OCI-LY3 (cell line): ENCODE data around the gene C12orf50.

Experiments used
- H2AFZ ChIP-seq: fragments of 200-600, 300-600 bp; shearing (Covaris generic); 2 replicates; pipeline ENCODE4 v1.6.0; 2014; ENCODE audit warnings: antibody characterized with exemption, low read depth, low read length
- H3K27ac ChIP-seq: fragments of 200-600, 300-600 bp; sonication (generic); 2 replicates; pipeline ENCODE4 v1.5.1; 2014; ENCODE audit warnings: mild to moderate bottlenecking, low read length, moderate library complexity, mixed read lengths
- H3K27me3 ChIP-seq: fragments of 200-600, 300-600 bp; sonication (generic); 2 replicates; pipeline ENCODE4 v1.6.1; 2014; ENCODE audit warnings: low read depth, low read length, mixed read lengths
- H3K36me3 ChIP-seq: fragments of 200-600, 300-600 bp; sonication (generic); replicated peaks from 2 replicates; pipeline ENCODE3; 2014; ENCODE audit warnings: low read depth, low read length, mixed read lengths
- H3K4me1 ChIP-seq: fragments of 300-600, 200-600 bp; sonication (generic); 2 replicates; pipeline ENCODE4 v1.6.1; 2014; ENCODE audit warnings: low read length, mixed read lengths
- H3K4me2 ChIP-seq: fragments of 200-600, 300-600 bp; sonication (generic); 2 replicates; pipeline ENCODE4 v1.6.1; 2014; ENCODE audit warnings: low read length, mixed read lengths
- H3K4me3 ChIP-seq: fragments of 300-600, 200-600 bp; sonication (generic); 2 replicates; pipeline ENCODE4 v1.5.1; 2014; ENCODE audit warnings: antibody characterized with exemption, mild to moderate bottlenecking, low read length, moderate library complexity
- H3K79me2 ChIP-seq: fragments of 300-600, 200-600 bp; shearing (Covaris generic); 2 replicates; pipeline ENCODE4 v1.6.1; 2014; ENCODE audit warnings: mild to moderate bottlenecking, low read length, mixed read lengths
- H3K9ac ChIP-seq: fragments of 300-600, 200-600 bp; shearing (Covaris generic); 2 replicates; pipeline ENCODE4 v1.6.0; 2014; ENCODE audit warnings: mild to moderate bottlenecking, low read length, moderate library complexity
- H3K9me3 ChIP-seq: fragments of 200-600, 300-600 bp; shearing (Covaris generic); 2 replicates; pipeline ENCODE4 v1.6.1; 2014; ENCODE audit warnings: low read length, mixed read lengths; ENCODE audit not compliant: insufficient read depth
- H4K20me1 ChIP-seq: fragments of 200-600, 300-600 bp; sonication (generic); 2 replicates; pipeline ENCODE4 v1.6.1; 2016; ENCODE audit warnings: low read length, mixed read lengths; ENCODE audit not compliant: insufficient read depth
- EZH2phosphoT487 ChIP-seq: fragments of 200-600 bp; shearing (Covaris generic); IDR thresholded peaks from 2 replicates; pipeline ENCODE4 v1.6.1; 2018; ENCODE audit warnings: antibody characterized with exemption, mixed run types, low read depth
- TF ChIP-seq, protein P1 (sequence below): fragments of 200-600, 300-600 bp; sonication (generic); IDR thresholded peaks from 2 replicates; pipeline ENCODE4 v1.5.1; 2014; ENCODE audit warnings: antibody characterized with exemption, low read length, low read depth

Gene C12orf50

GRCh38 chr12:87982208-87982607 is 47.0 kb downstream of the C12orf50 start:
- H3K27ac ChIP-seq, result no peak overlapping the region

GRCh38 chr12:87981495-87981894 is 47.7 kb downstream of the C12orf50 start:
- peaks cover 3% of the 10 kb centered on the region; the same call in 1 of the 2 replicates for H3K4me1 ChIP-seq
- no peak overlapping the region for H2AFZ ChIP-seq
- no peak for TF ChIP-seq EZH2phosphoT487
- TF ChIP-seq, protein P1, sequence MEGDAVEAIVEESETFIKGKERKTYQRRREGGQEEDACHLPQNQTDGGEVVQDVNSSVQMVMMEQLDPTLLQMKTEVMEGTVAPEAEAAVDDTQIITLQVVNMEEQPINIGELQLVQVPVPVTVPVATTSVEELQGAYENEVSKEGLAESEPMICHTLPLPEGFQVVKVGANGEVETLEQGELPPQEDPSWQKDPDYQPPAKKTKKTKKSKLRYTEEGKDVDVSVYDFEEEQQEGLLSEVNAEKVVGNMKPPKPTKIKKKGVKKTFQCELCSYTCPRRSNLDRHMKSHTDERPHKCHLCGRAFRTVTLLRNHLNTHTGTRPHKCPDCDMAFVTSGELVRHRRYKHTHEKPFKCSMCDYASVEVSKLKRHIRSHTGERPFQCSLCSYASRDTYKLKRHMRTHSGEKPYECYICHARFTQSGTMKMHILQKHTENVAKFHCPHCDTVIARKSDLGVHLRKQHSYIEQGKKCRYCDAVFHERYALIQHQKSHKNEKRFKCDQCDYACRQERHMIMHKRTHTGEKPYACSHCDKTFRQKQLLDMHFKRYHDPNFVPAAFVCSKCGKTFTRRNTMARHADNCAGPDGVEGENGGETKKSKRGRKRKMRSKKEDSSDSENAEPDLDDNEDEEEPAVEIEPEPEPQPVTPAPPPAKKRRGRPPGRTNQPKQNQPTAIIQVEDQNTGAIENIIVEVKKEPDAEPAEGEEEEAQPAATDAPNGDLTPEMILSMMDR, result no peak

More at GRCh38 chr12:87982208-87982607, 47.0 kb downstream of the C12orf50 start:
- no peaks in the 10 kb centered on the region for H3K79me2 ChIP-seq
- no peaks in the 10 kb centered on the region for H3K36me3 ChIP-seq
- no peak for TF ChIP-seq EZH2phosphoT487
- TF ChIP-seq, protein P1, result no peak
- H4K20me1 ChIP-seq, result no peaks in the 10 kb centered on the region
- H3K27me3 ChIP-seq, result no peaks in the 10 kb centered on the region
- H3K9me3 ChIP-seq, result no peaks in the 10 kb centered on the region
- no peak overlapping the region for H3K9ac ChIP-seq
- H3K4me2 ChIP-seq, result no peak overlapping the region
- peaks cover 3% of the 10 kb centered on the region; the same call in 1 of the 2 replicates for H3K4me1 ChIP-seq
- H3K4me3 ChIP-seq, result no peak overlapping the region
- H2AFZ ChIP-seq, result no peak overlapping the region

GRCh38 chr12:87975879-87976278 is 53.3 kb downstream of the C12orf50 start:
- Histone ChIP-seq H3K27me3 (no peaks in the 10 kb centered on the region), H3K4me3 (no peak overlapping the region), H3K9ac (no peak overlapping the region), H4K20me1 (no peaks in the 10 kb centered on the region), H3K27ac (no peak overlapping the region), H3K4me2 (no peak overlapping the region), H2AFZ (no peak overlapping the region), H3K9me3 (no peaks in the 10 kb centered on the region), H3K36me3 (no peaks in the 10 kb centered on the region), H3K79me2 (no peaks in the 10 kb centered on the region), H3K4me1 (no peaks in the 10 kb centered on the region)
- TF ChIP-seq EZH2phosphoT487, result no peak
- TF ChIP-seq, protein P1, result no peak

More at GRCh38 chr12:87981495-87981894, 47.7 kb downstream of the C12orf50 start:
- no peak overlapping the region for H3K4me2 ChIP-seq
- H3K9me3 ChIP-seq, result no peaks in the 10 kb centered on the region
- H3K79me2 ChIP-seq, result no peaks in the 10 kb centered on the region
- H3K36me3 ChIP-seq, result no peaks in the 10 kb centered on the region
- no peaks in the 10 kb centered on the region for H4K20me1 ChIP-seq
- no peak overlapping the region for H3K4me3 ChIP-seq
- H3K27me3 ChIP-seq, result no peaks in the 10 kb centered on the region
- H3K9ac ChIP-seq, result no peak overlapping the region
- H3K27ac ChIP-seq, result no peak overlapping the region

DNA sequence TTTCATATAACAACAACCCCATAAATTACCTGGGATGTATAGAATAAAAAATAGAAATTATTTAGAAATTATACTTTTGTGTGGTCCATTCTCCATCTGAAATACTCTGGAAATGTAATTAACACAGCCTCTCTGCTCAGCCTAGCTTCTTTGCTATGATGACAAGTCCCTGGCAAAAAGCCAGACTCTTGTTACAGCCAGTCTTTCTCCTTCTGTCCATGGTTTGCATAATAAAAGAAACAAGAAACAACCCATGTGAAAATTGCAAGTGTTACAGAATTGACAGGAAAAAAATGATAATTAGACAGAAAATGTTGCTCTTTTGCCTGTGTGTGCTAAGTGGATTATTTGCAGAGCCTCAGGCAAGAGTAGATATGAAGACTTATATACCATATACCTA is 61.3 kb downstream of the C12orf50 start:
- no peak overlapping the region for H3K4me3 ChIP-seq
- H3K27ac ChIP-seq, result no peak overlapping the region
- H3K27me3 ChIP-seq, result no peaks in the 10 kb centered on the region
- no peaks in the 10 kb centered on the region for H3K36me3 ChIP-seq
- H3K4me1 ChIP-seq, result no peaks in the 10 kb centered on the region
- H2AFZ ChIP-seq, result no peak overlapping the region
- H3K4me2 ChIP-seq, result no peak overlapping the region
- H4K20me1 ChIP-seq, result no peaks in the 10 kb centered on the region
- TF ChIP-seq, protein P1, result no peak
- no peak for TF ChIP-seq EZH2phosphoT487
- no peaks in the 10 kb centered on the region for H3K9me3 ChIP-seq
- H3K79me2 ChIP-seq, result no peaks in the 10 kb centered on the region
- H3K9ac ChIP-seq, result no peak overlapping the region
